Measurements from ENCODE around the gene MORN3. TPM values are rescaled to one million over a fixed set of nuclear protein-coding genes. Genes with fewer than 3 reads are reported as not detected.
"Not testable (repeated sequence)": the region's sequence is repeated elsewhere in the genome, so short reads cannot be mapped to it uniquely, and the experiment has no call there.

Gene MORN3
- total RNA-seq, 4 donors from 2014 or later: 1.5 to 4.5 (median 2.6) TPM

DNA sequence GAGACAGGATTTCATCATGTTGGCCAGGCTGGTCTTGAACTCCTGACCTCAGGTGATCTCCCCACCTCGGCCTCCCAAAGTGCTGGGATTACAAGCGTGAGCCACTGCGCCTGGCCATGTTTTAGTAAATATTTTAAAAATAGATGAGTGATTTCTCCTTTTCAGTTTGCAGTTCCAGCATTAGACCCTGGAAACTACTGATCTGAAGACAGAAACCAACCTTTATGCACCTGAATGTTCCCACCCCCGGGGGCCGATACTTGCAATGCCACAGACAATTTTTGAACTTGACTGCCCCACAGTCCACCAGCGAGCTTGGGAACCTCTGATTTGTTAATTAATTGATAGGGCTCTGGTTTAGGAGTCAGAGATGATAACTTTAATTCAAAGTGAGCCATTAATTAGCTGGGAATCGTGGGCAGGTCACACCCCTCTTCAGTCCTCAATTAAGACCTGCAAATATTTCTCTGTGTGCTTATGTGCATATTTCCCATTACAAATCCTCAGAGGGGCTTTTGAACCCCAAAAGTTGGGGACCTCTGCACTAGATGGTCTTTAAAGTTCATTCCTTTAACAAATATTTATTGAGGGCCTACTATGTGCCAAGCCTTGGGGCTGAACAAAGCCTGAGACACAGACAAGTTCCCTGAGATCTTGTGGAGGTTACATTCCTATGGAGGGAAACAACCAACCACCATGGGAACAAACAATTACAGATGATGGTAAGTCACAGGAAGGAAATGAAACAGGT lies 39.0 kb upstream of the MORN3 start:
- 79% methylated on average over 7 of the region's 7 CpGs for WGBS
- peaks cover 18% of the 10 kb centered on the region for H3K4me1 ChIP-seq
- no peak for TF ChIP-seq POLR2AphosphoS5 (IDR thresholded peaks at IDR 0.05)
- TF ChIP-seq, protein P1, sequence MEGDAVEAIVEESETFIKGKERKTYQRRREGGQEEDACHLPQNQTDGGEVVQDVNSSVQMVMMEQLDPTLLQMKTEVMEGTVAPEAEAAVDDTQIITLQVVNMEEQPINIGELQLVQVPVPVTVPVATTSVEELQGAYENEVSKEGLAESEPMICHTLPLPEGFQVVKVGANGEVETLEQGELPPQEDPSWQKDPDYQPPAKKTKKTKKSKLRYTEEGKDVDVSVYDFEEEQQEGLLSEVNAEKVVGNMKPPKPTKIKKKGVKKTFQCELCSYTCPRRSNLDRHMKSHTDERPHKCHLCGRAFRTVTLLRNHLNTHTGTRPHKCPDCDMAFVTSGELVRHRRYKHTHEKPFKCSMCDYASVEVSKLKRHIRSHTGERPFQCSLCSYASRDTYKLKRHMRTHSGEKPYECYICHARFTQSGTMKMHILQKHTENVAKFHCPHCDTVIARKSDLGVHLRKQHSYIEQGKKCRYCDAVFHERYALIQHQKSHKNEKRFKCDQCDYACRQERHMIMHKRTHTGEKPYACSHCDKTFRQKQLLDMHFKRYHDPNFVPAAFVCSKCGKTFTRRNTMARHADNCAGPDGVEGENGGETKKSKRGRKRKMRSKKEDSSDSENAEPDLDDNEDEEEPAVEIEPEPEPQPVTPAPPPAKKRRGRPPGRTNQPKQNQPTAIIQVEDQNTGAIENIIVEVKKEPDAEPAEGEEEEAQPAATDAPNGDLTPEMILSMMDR (IDR thresholded peaks at IDR 0.05): no peak
- no peak for TF ChIP-seq EP300 (IDR thresholded peaks at IDR 0.05)
- TF ChIP-seq POLR2A (IDR thresholded peaks at IDR 0.05): no peak
- no peak overlapping the region for H3K4me3 ChIP-seq
- no peaks in the 10 kb centered on the region for H3K27me3 ChIP-seq
- no peak for DNase-seq (ENCODE audit: low spot score in 2 of 2)
- no peaks in the 10 kb centered on the region for H3K36me3 ChIP-seq
- H3K27ac ChIP-seq: no peak overlapping the region
- no peaks in the 10 kb centered on the region for H3K9me3 ChIP-seq

GRCh38 chr12:121705514-121705913 lies 36.1 kb upstream of the MORN3 start:
- Histone ChIP-seq H3K9me3 (no peaks in the 10 kb centered on the region), H3K27me3 (no peaks in the 10 kb centered on the region), H3K4me3 (no peak overlapping the region), H3K36me3 (no peaks in the 10 kb centered on the region), H3K27ac (no peak overlapping the region), H3K4me1 (no peaks in the 10 kb centered on the region)
- TF ChIP-seq POLR2AphosphoS5 (IDR thresholded peaks at IDR 0.05) (no peak), POLR2A (IDR thresholded peaks at IDR 0.05) (no peak), EP300 (IDR thresholded peaks at IDR 0.05) (no peak)
- TF ChIP-seq, protein P1 (IDR thresholded peaks at IDR 0.05): no peak
- DNase-seq (ENCODE audit: low spot score in 2 of 2): no peak

DNA sequence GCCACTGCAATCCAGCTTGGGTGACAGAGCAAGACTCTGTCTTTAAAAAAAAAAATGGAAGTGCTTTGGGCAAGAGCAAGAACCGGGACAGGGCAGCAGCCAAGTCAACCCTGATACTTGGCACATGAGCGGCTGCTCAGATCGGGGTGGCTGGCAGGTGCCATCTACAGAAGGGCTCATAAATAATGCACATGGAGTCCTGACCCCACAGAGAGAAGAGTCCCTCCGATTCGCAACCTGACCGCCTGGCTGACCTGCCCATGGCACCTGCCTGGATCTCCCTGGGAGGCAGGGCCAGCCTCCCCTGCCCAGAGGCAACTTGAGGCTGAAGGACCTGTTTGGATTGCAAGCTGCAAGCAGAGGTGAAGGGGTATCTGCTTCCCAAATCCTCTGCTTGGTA lies 33.5 kb upstream of the MORN3 start:
- Histone ChIP-seq H3K4me1 (no peaks in the 10 kb centered on the region), H3K4me3 (no peak overlapping the region), H3K36me3 (no peaks in the 10 kb centered on the region), H3K27ac (no peak overlapping the region), H3K27me3 (no peaks in the 10 kb centered on the region), H3K9me3 (no peaks in the 10 kb centered on the region)
- TF ChIP-seq POLR2AphosphoS5 (IDR thresholded peaks at IDR 0.05): no peak
- TF ChIP-seq POLR2A (IDR thresholded peaks at IDR 0.05): no peak
- TF ChIP-seq, protein P1 (IDR thresholded peaks at IDR 0.05): no peak
- no peak for TF ChIP-seq EP300 (IDR thresholded peaks at IDR 0.05)
- WGBS: 54% methylated on average over 6 of the region's 6 CpGs
- no peak for DNase-seq (ENCODE audit: low spot score in 2 of 2)

DNA sequence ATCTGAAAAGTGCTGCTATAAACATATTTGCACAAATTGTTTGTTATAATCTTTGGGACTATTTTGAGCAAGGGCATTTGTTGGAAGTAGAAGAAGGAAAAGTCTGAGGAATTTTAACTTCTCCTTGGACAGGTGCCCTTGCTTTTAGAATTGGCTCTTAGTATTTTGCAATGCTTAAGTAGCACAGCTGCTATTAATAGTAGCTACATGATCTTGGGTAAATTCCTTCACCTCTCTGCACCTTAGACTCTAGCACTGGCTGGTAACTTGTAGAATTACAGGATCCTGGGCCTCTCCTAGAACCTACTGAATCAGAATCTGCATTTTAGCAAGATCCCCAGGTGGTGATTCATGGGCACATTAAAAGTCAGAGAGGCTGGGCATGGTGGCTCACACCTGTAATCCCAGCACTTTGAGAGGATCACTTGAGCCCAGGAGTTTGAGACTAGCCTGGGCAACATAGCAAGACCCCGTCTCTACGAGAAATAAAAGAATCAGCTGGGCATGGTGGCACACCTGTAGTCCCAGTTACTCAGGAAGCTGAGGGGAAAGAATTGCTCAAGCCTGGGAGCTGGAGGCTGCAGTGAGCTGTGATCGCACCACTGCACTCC lies 32.3 kb upstream of the MORN3 start:
- Histone ChIP-seq H3K36me3 (no peaks in the 10 kb centered on the region), H3K4me3 (no peak overlapping the region), H3K9me3 (no peaks in the 10 kb centered on the region), H3K27ac (no peak overlapping the region), H3K27me3 (no peaks in the 10 kb centered on the region), H3K4me1 (peaks cover 3% of the 10 kb centered on the region)
- no peak for DNase-seq (ENCODE audit: low spot score in 2 of 2)
- 77% methylated on average over 3 of the region's 3 CpGs for WGBS
- TF ChIP-seq POLR2A (IDR thresholded peaks at IDR 0.05) (no peak), EP300 (IDR thresholded peaks at IDR 0.05) (no peak), POLR2AphosphoS5 (IDR thresholded peaks at IDR 0.05) (no peak)
- TF ChIP-seq, protein P1 (IDR thresholded peaks at IDR 0.05): no peak

GRCh38 chr12:121697861-121698260 lies 28.4 kb upstream of the MORN3 start:
- not testable (repeated sequence) for DNase-seq (ENCODE audit: low spot score in 2 of 2); H3K9me3 ChIP-seq
- 93% methylated on average over 6 of the region's 6 CpGs for WGBS

More at GRCh38 chr12:121697861-121698260, 28.4 kb upstream of the MORN3 start:
- H3K27me3 ChIP-seq, H3K27ac ChIP-seq, H3K4me1 ChIP-seq, H3K36me3 ChIP-seq, H3K4me3 ChIP-seq: not testable (repeated sequence)

Measured in suprapubic skin (tissue), 4 donors.